Peyer's patch (tissue), 4 donors: ENCODE measurements around the gene ZG16.

ENCODE experiments used
- CTCF ChIP-seq, 6 experiments: fragments of 450-650 bp in 4 of 6; fragments of 200-600 bp in 2 of 6; sonication (generic) in 1 of 6; IDR thresholded peaks; one replicate each; pipeline ENCODE4 v1.5.1; 2017 to 2019; ENCODE audit warnings: antibody characterized with exemption in 6 of 6, mild to moderate bottlenecking in 3 of 6, moderate library complexity in 1 of 6
- POLR2A ChIP-seq, 2 donors: fragments of 450-650 bp; IDR thresholded peaks; one replicate each; pipeline ENCODE4 v1.5.1; 2017; ENCODE audit warnings: antibody characterized with exemption in 2 of 2, mild to moderate bottlenecking in 2 of 2, moderate library complexity in 2 of 2

GRCh38 chr16:29753516-29753915, 24.5 kb upstream of the ZG16 start:
- TF ChIP-seq POLR2A (IDR thresholded peaks at IDR 0.05) (no peak), CTCF (IDR thresholded peaks at IDR 0.05) (no peak)
